GM21528 (cell line): ENCODE data around the gene RAD51B.

Experiments
- ATAC-seq: cut with Tn5 transposase; IDR thresholded peaks from one replicate; pipeline ENCODE4 v1.9.1; 2021; ENCODE audit warnings: mild to moderate bottlenecking, moderate library complexity; ENCODE audit not compliant: unreplicated experiment, low FRiP score

The RAD51B gene

DNA sequence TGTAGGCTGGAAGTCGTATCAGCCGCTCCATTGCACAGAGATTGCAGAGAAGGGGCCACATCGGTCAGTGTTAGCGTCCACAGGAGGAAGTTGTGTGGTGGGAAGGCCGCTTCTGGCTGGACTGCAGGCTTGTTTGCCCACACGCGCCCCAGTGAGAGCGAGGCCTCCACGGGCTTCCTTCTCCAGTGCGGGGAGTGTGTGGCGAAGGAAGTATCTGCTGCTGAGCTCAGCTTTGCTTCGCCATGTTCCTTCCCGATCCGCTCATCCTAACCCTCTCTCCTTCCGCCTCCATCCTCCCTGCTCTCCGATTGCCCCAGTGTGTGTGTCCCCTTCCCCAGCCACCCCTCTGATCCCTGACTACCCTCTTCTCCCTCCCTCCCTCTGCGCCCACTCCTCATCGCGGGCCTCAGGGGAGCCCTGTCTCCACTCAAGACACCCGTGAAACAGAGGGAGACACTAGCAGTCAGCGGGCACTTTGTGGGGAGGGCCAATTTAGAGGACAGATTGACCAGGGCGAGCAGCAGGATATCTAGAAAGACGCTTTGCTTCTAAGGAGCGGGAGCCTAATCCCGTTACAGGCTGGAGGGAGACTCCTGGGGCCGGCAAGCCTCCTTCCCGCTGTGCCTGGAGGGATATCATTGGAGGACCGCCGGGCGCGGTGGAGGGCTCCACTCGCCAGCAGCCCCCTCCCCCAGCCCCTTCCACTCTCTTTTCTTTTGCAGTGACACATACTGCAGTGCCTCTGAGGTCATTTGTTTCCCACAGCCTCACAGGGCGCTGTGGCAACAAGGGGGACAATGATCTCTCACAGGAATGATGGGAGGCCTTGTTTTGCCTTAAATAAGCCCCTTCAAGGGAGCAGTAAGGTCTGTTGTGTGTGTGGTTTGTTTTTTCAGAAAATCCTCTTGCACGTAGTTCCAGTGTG, 544.5 kb downstream of the RAD51B start:
- ATAC-seq: no peak

DNA sequence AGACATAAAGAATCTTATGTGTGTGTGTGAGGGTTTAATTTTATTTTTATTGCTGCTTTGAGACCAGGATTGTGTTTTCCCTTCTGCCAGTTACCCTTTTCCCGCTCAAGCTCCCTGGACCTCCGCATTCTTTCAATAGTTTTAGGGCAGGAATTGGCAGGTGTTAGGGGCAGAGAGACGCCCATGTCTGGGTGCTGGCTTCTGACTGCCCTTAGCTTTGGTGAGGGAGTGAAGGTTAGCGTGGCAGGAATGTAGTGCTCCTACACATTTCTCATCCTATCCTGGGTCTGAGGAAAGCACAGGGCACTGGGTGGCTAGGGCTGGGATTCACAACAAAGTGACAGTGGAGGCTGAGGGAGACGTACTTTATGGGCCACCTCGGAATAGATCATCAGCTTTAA, 545.2 kb downstream of the RAD51B start:
- ATAC-seq: no peak

DNA sequence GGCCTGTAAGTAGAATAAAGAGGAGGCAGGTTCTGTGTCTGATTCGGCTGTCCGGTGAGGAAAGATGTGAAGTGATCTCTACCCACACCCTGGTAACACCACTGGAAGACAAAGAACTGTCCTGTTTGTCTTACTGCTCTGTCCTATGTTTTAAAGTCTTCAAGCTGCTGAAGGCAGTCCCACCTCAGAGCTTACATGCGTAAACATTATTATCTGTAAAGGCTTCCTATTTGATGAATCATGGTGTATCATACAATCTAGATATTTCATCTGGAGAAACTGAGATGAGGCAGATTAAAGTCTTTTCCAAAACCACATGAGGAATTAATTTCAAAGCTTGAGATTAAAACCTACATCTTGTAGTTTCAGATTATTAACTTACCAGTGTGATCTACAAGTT, 545.6 kb downstream of the RAD51B start:
- ATAC-seq: no peak

DNA sequence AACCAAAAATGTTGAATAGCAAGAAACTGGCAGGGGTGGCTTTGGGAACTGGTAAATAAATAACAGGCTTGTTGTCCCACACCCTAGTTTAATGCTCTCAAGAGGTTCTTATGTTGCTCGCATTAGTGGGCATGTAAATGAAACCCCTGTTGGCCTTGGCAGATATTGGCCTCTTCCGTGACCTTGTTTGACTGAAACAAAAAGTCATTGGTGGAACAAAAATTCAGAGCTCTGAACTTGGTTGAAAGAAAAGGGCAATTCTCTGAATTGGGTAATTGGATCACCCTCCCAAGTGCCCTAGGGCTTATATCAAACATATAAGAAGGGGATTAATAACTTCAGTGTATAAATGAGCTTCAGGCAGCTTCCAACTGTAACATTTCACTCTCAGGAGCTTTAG, 547.1 kb downstream of the RAD51B start:
- no peak for ATAC-seq

DNA sequence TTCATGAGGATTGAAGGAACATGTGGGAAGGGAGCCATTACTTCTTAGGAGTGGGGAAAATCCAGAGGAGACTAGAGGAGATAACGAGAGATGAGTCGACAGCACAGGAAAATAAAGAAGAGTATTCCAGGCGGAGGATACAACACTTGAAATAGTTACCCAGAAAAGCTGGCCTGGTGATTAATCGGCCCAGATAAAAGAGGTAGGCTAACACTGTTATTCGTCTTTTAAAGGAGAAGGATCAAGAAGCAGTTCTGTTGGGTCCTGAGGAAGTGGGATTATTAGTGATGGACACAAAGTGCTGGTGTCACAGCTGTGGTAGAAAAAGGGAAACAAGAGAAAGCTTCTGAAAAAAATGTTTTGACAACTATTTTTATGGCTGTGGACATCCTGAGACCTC, 548.0 kb downstream of the RAD51B start:
- no peak for ATAC-seq

DNA sequence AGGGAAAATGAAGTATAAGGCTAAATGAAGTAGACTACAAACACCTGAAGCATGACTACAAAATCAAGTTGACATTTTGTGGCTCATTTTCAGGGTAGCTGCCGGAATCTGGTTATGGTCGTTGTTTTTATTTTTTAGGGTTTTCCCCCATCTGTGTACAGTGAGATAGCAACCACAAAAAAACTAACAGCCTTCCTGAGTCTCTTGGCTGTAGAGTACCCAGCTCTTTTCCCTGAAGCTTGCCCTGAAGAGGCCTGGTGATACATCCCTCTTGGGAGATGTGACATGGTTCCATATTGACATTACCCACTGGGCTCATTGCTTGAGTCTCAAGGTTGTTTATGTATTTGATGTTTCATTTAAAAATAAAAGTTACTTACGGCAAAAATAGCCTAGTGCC, 549.3 kb downstream of the RAD51B start:
- no peak for ATAC-seq

DNA sequence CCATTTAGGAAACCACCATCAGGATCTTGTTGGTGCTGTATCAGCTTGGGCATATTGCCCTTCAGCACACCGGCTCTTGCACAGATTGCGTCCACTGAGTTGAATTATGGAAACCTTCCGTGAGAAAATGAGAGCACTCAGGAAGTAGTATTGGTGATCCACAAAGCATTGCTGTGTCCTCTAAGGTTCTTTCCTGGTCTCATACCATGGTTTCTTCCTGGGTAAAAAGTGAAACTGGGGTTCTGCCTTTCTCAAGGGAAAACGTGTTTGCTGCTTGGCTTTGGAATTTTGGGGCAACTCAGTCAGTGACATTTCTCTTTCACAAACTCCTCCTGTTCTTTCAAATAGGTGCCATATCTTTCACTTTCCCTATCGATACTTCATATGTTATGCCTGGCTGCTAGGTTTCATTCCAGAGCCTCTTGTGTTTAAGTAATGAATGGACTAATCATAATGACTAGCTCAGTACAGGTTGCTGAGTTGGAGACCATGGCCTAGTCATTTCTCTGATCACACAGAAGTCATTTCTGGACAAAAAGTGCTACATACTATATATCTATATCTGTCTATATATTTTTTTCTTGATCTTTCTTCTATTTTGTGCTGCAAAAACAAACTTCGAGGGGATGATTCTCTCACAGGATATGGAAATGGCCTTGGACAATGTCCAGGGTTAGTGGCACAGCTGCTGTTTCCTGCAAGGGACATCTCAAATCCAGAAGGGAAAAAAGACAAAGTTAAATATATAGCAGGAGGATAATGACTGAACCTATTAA, 549.9 kb downstream of the RAD51B start:
- ATAC-seq: no peak

DNA sequence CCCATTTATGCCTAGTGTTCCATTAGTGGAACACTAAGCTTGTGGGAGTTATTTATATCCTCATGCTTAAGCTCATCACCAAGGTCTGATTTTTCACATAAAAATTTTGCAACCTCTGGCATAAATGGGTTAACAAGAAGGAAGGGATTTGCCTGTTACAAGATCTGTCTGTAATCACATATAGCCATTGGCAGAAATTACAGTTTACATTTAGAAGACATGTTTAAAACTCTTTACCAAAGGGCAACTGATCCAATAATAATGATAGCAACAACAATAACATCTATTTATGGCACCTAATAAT, 550.4 kb downstream of the RAD51B start:
- no peak for ATAC-seq

DNA sequence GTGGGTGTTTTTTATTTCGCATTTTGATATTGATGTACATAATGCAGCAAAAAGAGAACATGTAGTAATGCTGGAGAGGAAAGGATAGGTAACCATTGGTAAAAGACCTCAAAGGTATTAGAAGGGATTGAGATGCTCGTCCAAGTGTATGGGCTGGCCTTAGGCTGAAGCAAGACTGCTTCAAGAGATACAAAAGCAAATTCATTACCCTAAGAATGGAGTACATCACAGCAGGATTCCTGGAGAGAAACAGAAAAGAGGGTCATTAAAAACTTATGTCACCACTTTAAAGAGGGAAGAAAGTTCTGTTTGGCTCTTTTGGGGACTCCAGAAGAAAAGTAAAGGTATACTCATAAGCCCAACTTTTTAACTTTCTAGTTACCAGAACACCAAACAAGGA, 552.8 kb downstream of the RAD51B start:
- ATAC-seq: no peak

DNA sequence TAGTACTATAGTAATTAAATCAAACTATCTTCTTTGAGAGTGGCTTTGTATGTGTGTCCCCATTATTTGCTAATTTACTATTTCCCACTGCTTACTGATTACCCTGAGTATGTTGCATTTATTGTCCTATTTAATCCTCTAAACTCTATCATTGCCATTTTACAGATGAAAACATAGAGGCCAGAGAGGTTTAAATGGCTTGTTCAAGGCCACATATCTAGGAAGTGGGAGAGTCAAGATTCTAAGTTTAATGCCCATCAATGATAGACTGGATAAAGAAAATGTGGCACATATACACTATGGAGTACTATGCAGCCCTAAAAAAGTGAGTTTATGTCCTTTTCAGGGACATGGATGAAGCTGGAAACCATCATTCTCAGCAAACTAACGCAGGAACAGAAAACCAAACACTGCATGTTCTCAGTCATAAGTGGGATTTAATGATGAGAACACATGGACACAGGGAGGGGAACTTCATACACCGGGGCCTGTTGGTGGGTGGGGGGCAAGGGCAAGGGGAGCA, 553.6 kb downstream of the RAD51B start:
- ATAC-seq: no peak

DNA sequence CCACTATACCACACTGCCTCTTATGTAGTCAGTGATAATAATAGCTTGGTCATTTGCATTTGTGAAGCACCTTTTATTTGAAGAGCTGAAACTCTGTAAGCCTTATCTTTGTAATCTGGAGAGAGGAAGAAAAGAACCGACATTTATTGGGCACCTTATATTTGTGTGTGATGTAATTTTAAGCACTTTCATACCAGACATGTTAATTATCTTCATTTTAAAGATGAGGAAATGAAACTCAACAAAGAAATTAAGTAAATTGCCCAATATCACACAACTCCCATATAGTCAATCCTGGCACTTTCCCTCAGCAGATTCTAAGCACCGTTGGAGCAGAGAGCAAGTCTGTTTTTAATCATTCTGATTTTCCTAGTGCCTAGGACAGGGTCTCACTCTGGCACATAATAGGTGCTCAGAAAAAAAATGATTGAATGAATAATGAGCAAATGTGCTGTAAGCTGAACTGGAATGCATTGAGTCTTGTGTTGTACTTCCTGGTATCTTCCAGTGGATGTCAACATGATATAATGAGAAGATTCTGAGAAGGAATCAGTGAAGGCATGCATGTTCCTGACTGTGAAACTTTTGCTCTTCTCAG, 554.4 kb downstream of the RAD51B start:
- ATAC-seq: no peak

DNA sequence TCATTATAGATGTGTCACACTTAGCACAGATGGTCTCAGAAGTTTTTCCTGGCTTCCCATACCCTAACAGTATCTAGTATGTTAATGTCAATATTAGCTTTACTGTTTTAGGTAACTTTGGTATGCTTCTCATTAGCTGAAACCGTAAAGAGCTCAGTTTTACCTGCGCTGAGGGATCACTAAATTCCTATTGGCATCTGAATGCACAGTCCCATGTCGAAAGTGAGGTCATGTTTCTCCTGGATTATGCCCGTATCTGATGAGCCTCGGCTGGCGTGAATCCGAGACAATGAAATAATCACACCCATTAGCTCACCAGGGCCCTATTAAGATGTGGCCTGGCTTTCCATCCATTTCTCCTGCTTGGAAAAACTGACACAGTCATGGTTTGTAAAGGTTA, 555.1 kb downstream of the RAD51B start:
- ATAC-seq: no peak

DNA sequence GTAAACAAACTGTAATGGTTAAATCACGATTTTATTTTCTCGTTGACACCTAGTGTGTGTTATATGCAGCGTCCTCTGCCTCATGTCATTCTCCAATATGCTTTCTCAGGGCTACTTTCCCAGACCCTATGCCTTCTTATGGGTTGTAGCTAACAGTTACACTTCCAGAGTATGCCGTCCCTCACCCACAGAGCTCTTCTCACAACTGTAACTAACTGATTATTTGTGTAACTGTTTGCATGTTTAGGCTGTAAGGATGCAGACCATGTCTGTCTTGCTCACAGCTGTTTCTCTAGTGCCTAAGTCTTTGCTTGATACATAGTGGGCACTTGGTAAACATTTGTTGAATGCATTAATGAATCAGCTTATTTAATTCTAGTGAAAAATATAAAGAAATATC, 555.8 kb downstream of the RAD51B start:
- ATAC-seq: no peak

DNA sequence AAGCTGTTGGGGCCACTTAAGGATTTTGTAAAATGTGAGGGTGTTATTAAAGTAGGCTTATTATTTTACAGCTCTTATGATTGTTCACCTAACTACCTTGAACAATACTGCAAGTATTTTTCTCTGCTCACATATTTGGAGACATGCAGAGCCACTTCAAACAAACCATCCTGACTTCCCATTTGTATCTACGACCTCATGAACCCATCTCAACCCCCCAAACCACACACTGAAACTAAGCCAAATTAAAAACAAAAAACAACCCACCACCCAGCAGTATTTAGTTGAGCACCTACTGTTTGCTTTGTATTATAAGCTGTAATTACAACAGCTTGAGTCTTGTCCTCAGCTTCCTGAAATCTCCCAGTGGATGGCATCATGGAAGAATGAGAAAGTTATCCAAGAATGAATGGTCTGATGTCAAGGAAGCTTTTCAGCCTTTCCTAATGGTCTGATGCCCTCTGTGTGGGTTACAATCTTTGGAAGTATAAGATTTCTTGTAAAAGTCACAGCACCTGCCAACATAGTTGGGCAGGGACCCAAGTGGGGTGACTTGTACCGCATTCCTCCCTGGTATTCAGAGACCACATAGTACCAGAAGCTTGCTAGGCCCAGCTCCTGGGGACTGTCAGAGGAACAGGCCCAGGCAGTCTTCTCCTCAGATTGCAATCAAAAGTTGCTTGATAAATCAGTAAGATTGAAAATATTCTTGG, 556.6 kb downstream of the RAD51B start:
- ATAC-seq: no peak

DNA sequence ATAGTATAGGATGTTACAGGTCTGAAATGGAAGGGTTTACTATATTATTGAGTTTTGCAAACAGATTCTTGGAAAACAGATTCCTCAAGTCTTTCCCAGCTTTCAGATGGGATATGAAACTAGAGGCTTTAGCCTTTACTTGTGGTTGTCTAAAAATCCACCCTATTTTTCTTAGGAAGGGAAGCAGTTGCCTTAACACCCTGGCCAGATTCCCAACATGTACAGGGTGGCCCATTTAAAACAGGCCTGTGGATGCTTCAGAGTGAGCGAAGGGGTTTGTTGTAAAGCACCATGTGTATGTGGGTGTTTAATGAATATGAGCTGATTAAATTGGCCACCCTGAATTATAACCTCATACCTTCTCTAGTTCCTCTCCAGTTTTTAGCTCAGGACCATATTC, 557.4 kb downstream of the RAD51B start:
- ATAC-seq: no peak

DNA sequence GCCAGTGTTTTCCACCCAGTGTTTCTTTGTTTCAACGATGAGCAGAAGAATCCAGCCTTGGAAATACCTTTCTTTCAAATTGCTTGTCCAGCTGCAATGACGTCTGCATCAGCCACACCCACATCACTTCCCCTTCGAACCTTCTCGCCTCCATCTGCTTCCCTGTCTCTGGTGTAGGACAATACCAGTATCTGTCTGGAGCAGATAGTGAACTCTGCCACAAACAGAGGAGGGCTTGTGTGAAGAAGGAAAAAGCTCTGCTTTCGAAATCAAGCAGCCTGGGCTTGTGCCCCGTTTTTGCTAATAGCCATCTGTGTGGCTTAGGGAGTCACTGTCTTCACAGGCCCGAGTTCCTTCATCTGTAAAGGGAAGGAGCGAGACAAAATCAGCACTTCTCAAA, 557.9 kb downstream of the RAD51B start:
- ATAC-seq: no peak

DNA sequence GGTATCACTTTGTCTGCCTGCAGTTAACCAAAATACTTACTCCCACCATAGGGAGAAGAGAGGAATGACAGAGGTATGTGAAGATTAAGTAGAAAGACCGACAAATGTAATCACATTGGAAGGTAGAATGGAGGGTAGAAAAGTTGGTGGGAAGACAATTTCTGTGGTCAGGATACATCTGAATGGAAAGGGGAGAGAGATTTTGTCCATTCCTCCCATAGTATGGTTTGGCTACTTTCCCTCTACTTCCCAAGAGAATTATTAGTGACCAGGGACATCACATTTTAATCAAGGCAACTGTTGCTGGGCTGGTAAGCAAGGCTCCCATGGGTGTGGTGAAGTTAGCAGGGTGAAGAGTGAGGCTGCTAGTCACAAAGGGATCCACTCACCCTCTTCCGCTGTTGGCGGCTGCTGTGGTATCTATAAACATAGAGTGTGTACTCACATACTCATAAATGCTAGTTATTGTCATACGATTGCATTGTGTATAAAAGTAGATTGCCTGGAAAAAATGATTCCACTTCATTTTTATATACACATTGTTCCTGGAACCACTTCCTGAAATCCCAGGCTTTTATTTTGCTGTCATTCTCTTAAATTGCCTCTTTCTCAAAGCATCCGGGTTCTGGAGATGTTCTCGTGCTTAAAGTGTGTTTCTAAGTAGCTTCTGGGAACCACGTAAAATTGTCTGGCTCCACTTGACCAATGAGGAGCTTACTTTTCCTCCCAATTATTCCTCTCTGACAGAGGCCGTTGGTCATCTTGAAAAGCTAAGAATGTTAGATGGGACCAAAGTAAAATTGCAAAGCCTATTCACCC, 560.1 kb downstream of the RAD51B start:
- no peak for ATAC-seq

DNA sequence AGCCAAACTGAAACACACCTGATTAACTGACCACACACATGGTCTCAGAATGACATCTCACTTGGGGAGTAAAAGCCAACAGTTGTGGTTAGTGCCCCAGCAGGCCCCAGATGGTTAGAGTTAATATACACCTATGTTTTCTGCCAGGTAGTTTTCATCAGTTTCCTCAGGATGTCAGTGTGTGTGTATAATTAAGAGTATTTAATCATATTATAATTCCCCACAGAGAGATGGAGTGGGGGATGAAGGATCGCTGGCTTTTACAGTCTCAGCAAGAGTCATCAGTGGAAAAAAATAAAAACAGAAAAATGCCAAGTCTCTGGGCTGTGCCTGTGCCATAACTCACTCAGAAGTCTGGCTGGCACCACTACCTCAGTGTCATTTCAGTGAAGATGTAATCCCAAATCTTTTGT, 560.8 kb downstream of the RAD51B start:
- no peak for ATAC-seq

DNA sequence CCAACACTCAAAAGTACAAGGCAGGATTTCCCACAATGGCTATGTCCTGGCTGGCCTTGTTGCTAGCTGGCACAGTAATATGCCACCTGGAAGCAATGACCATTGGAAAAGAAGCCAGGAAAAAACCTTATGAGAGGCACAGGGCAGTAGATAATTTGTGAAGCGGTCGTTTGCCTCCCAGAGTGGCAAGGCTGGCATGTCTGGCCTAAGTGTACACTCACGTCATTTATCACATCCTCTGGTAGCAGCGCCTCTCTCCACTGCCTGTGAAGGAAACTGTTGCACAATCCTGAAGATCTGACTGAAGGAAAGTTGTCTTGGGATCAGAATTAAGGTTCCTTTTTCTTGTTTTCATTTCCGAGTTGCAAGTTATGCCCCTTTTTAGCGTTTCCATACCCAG, 564.8 kb downstream of the RAD51B start:
- ATAC-seq: no peak

DNA sequence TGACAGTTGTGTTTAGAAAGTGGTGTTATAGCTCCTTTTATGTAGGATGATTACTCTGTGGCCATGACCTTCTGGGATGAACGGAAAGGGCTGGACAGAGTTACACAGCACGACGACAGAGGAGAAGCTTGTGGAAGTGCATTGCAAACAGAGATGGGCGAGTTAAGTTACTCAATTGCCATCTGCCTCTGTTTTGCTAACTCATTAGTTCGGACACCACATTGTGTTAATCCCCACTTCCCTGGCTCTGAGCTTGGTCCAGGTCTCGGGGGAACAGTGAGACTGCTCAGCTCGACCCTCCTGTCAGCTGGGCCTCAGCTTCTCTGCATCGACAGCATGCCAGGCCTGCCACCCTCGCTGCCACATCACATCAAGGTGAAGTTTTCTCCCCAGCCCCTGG, 565.3 kb downstream of the RAD51B start:
- no peak for ATAC-seq
